Panc1 (cell line): ENCODE measurements around the gene CHTOP.

Source experiments
- CTCF ChIP-seq: fragments of 450-650 bp; IDR thresholded peaks from 2 replicates; pipeline ENCODE4 v1.5.1; 2017; ENCODE audit warnings: mild to moderate bottlenecking
- POLR2AphosphoS5 ChIP-seq: IDR thresholded peaks from 2 replicates; pipeline ENCODE4 v1.6.1; 2012; ENCODE audit warnings: mild to moderate bottlenecking, low read depth, low read length, moderate library complexity

- TF ChIP-seq POLR2AphosphoS5 (no peak), CTCF (no peak)
These were observed 36.7 kb upstream of the CHTOP start for GRCh38 chr1:153597206-153597605.
